ENCODE results near the gene CEACAM3. TPM values are rescaled to one million over a fixed set of nuclear protein-coding genes. Genes with fewer than 3 reads are reported as not detected.
A peak's percentile ranks its signal among the peaks of the same experiment; 100 is the strongest.

CEACAM3 gene
- total RNA-seq, 1 donor from 2014 or later, result not detected

GRCh38 chr19:41847351-41848105, 51.1 kb downstream of the CEACAM3 start:
- ATAC-seq, result no peak

- no peak for ATAC-seq
Observed at GRCh38 chr19:41848666-41849065, 52.3 kb downstream of the CEACAM3 start.

- ATAC-seq, result peak; percentile 21
Observed at GRCh38 chr19:41849067-41849466, 52.7 kb downstream of the CEACAM3 start.

DNA sequence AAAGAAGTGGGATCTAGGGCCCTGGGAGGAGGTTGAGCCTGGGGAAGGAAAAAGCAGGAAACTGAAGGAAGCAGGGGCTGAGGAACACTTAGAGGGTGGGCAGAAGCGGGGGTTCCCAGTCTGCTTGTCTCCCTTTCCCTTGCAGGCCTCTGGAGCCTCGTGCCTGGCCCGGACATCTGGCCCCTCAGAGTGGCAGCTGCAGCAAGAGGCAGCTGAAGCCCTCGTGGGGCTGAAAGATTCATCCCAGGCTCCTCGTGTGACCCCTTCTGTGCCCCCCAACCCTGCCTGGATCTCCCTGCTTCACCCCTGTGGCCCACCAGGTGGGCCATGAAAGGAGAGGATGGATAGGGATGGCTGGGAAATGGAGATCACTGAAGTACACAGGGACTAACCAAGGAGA, 54.0 kb downstream of the CEACAM3 start:
- no peak for ATAC-seq

- no peak for ATAC-seq
Observed at GRCh38 chr19:41851456-41851855, 55.1 kb downstream of the CEACAM3 start.

GRCh38 chr19:41853344-41853743, 57.0 kb downstream of the CEACAM3 start:
- ATAC-seq, result no peak

- ATAC-seq, result no peak
Observed at GRCh38 chr19:41853768-41854167, 57.4 kb downstream of the CEACAM3 start.

- no peak for ATAC-seq
Observed at GRCh38 chr19:41859213-41859617, 62.8 kb downstream of the CEACAM3 start.

DNA sequence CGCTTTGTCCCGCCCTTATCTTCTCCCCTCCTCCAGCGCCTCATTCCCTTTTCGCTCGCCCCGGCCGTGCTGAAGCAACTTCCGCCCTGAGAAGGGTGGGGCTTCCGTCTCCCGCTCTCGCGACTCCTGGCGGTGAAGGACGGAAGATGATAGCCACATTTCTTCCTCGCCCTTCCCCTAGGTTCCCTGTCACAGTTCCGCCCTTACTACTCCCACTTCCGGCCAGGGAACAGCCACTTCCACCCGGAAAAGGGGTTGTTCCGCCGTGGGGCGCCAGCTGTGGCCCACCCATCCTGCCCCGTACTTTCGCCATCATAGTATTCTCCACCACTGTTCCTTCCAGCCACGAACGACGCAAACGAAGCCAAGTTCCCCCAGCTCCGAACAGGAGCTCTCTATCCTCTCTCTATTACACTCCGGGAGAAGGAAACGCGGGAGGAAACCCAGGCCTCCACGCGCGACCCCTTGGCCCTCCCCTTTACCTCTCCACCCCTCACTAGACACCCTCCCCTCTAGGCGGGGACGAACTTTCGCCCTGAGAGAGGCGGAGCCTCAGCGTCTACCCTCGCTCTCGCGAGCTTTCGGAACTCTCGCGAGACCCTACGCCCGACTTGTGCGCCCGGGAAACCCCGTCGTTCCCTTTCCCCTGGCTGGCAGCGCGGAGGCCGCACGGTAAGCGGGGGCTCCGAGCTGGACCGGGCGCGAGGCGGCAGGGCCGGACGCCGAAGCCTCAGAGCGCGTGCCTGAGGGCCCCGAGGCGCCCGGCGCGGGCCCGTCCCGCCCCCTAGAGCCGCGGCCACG, 63.4 kb downstream of the CEACAM3 start, which contains the start of gene RPS19:
RPS19 (plus strand) TSS at position 638 of the 801 bp plus-strand sequence. CDS start 520 bp downstream, outside the sequence.
- ATAC-seq, result peak; percentile 95

DNA sequence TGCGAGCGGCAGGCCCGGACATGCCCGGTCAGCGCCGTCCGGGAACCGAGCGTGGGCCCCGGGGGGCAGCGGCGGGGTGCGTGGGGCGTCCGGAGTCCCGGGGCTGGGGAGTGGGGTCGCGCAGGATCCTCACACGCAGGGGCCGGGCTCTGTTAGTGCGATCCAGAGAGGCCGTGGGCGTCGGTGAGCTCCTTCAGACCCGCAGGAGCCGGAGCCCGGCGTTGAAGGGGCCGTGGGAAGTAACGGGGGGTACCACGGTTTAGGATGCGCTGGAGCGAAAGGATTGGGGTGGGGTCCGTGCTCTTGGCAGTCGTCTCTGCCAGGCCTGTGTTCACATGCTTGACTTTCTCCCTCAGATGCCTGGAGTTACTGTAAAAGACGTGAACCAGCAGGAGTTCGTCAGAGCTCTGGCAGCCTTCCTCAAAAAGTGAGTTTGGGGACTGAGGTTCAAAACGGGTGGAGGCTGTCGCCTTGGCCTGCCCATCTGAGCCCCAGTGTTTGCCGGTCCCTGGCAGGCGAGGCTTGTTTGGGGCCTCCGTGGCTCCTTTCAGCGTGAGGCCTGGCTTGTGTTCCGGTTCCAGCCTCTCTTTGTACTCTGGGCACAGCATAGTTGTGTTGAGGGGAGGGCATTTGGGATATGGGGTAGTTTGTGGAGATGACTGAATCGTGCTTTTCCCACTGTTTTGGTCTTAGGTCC, 64.2 kb downstream of the CEACAM3 start:
- ATAC-seq, result no peak

Other genes starting within 250 kb of the CEACAM3 start
- gene CEACAM21, start 220.4 kb upstream of the CEACAM3 start, total RNA-seq, result 2.0 TPM
- gene CEACAM4, start 169.5 kb upstream of the CEACAM3 start, total RNA-seq, result 0.24 TPM
- 71.9 TPM for gene CEACAM7, start 108.3 kb upstream of the CEACAM3 start, total RNA-seq
- gene CEACAM5, start 88.0 kb upstream of the CEACAM3 start, total RNA-seq, result 369 TPM
- 268 TPM for gene CEACAM6, start 41.1 kb upstream of the CEACAM3 start, total RNA-seq
- not detected for gene LYPD4, start 48.1 kb downstream of the CEACAM3 start, total RNA-seq
- gene DMRTC2, start 48.5 kb downstream of the CEACAM3 start, total RNA-seq, result not detected
- 2,011 TPM for gene RPS19, start 63.7 kb downstream of the CEACAM3 start, total RNA-seq
- gene CD79A, start 80.7 kb downstream of the CEACAM3 start, total RNA-seq, result 2.6 TPM
- 53.9 TPM for gene ARHGEF1, start 86.6 kb downstream of the CEACAM3 start, total RNA-seq
- not detected for gene ERFL, start 131.9 kb downstream of the CEACAM3 start, total RNA-seq
- gene RABAC1, start 162.7 kb downstream of the CEACAM3 start, total RNA-seq, result 67.9 TPM
- gene ATP1A3, start 197.6 kb downstream of the CEACAM3 start, total RNA-seq, result 0.32 TPM

Measured in esophagus mucosa (tissue), 1 donor.